Measurements from ENCODE around the gene SDHAF2.

GRCh38 chr11:61380884-61381283, 49.0 kb upstream of the SDHAF2 start:
- TF ChIP-seq CTCF (conservative IDR thresholded peaks at IDR 0.05; ENCODE audit: low read depth, low read length) = no peak
- TF ChIP-seq POLR2A (IDR thresholded peaks at IDR 0.05; ENCODE audit: low read depth, low read length) = no peak
- TF ChIP-seq USF2 (IDR thresholded peaks at IDR 0.05; ENCODE audit: low read depth, low read length) = no peak
- TF ChIP-seq RCOR1 (IDR thresholded peaks at IDR 0.05; ENCODE audit: insufficient replicate concordance, low read length) = no peak
- no peak for TF ChIP-seq MAZ (IDR thresholded peaks at IDR 0.05; ENCODE audit: borderline replicate concordance, low read depth, low read length)
- TF ChIP-seq SMC3 (IDR thresholded peaks at IDR 0.05; ENCODE audit: low read depth, low read length) = no peak
- TF ChIP-seq ELK1 (IDR thresholded peaks at IDR 0.05; ENCODE audit: borderline replicate concordance, low read depth, low read length) = no peak
